HG03196 (cell line): ENCODE results near the gene STAG3.
"Not testable (repeated sequence)": the region's sequence is repeated elsewhere in the genome, so short reads cannot be mapped to it uniquely, and the experiment has no call there.

Experiments
- ATAC-seq: cut with Tn5 transposase; IDR thresholded peaks from one replicate; pipeline ENCODE4 v1.9.1; 2021; ENCODE audit not compliant: unreplicated experiment

The STAG3 gene

DNA sequence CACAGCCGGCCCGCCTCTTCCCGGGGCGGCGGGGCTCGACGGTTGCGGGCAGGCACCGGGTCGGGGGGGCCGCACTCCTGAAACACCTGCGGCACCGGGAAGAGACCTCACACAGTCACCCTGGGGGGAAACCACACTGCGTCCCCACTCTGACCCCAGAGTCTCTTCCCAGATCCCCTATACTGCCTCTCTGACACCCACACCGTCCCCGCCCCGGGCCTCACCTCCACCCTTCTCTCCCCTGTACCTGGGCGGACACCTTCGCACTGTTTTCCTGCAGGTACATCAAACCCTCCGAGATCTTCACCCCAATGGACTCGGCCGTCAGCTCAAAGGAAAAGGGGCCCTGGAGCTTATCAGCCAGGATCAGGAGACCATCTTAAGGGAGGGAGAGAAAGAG lies 5.9 kb upstream of the STAG3 start:
- ATAC-seq = no peak

DNA sequence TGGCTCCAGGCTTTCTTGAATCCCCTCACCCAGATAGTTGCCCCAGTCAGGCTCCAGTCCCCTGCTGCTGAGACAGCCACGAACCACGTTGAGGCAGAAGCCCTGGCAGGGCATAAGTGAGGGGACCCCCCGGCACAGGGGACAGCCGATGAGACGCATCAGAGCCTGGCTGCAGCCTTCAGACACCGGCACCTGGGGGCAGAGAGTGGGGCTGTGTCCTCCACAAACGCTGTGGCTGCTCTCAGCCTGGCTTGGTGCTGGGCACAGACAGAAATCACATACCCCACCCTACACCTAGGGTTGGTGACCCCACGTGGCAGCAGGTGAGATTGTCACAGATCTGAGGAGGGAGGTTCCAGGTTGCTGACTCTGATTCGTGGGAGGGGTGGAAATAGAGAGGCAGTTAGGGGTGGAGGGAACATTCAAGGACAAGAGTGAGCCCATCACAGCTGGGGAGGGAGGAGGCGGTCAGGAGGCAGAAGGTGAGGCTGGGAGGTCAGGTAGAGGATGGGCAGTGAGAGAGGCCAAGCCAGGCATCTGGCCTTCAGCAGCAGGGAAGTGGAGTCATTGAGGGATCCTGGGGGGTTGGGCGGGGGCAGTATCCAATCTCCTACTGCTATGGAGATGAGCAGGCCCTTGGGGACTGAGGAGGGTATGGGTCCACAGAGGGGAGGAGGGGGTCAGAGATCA lies 3.8 kb upstream of the STAG3 start:
- ATAC-seq = no peak

DNA sequence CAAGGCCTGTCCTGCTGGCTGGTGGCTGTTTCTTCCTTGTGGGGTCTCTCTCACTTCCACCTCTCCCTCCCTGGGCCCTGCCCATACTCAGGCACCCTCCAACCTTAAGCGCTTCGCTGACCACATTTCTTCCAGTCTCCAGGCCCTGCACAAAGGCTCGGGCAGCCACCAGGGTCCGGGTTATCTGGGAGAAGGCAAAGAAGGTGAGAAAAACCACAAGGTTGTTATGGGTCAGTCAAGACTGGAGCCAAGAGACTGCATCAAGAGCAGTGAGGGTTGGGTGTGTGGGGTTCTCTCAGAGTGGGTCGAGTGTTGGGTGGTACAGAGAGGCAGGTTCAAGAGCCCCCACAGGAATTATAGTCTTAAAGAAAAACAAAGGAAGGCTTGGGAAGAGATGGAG lies 3.1 kb upstream of the STAG3 start:
- no peak for ATAC-seq

DNA sequence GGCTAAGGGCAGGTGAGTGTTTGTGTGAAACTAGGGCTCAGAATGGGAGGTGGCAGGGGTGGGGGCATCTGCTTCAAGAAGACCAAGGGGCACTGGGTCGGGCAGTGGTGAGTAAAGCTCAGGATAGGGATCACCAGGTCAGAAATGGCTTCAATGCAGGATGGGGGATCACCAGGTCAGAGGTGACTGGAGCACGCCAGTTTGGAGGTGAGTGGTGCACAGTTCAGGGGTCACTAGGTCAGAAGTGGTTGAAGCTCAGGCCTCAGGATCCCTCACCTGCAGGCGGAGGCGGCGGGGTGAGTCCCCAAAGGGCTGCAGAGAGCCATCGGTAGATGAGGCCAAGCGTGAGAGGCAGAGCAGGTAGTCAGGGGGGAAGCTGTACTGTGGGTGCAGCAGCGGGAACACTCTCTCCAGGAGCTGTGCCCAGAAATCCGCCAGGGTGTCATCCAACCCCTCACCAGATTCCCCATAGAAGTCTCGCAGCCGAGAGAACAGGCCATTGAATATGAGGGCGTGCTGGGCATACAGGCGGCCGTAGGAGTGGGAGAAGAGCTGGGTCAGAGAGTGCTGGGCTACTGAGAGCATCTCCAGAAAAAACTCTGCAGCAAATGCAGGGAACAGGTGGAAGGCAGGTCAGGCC lies 2.3 kb upstream of the STAG3 start:
- ATAC-seq = no peak

DNA sequence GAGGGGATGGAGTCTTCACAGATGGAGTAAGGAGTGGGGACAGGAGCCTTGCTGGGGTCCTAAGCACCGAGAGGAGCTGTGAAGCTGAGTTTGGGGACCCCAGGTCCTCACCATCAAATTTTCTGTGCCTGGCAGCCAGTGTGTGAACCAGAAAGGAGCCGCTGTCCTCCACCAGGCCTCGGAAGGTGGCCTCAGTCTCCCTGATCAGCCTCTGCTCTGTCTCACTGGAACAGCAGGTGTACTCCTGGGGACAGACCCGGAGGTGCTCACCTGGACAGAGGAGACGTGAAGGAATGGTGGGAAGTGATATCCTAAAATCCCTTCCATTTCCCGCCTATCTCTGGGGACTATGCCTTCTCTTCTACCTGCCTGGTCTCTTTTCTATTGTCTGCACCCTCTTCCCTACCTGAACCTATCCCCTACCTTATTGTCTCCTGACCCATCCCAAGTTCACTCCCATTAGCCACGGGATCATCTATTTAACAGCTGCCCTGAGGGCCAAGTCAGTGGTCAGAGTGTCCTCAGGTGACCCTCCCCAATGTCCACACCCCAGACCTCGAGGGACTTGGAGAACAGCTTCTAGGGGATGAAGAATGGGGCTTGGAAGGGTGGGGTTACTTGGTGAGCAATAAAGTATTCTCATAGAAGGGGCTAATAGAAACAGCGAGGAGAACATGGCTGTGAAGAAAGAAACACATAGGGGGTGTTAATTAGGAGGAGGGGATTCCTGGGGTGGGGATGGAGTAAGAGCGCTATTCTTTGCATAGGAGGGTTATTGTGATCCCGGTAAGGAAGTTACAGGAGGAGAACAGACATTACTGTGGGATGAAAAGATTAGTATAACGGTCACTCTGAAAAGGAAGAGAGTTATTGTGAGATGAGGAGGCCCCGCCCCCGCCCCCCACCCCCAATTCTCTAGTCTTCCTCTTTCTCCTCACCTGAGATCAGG lies 1.3 kb upstream of the STAG3 start:
- no peak for ATAC-seq

DNA sequence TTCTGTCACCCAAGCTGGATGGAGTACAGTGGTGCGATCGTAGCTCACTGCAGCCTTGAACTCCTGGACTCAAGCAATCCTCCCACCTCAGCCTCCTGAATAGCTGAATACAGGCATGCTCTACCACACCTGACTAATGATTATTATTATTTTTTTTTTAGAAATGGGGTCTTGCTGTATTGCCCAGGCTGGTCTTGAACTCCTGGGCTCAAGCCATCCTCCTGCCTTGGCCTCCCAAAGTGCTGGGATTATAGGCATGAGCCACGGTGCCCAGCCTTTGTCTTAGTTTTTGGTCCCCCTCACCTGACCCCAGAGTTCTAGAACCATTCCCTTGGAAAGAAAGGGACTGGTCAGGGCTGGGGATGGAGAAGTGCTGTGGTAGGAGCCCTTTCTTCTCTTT lies 2.4 kb downstream of the STAG3 start:
- not testable (repeated sequence) for ATAC-seq

DNA sequence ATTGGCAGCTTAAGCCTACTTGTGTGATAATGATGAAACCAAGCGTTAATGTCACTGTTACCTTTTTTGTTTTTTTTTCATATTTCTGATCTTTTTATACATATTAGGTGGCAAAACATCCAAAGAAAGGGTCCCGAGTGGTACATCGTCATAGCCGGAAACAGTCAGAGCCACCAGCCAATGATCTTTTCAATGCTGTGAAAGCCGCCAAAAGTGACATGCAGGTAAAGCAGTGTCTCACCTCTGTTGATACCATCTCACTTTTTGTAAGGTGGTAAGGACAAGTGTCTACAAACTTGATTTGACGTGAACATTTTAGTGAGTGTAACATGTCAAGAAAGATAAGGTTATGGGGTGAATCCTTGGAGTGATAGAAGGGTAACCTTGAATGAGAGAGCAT lies 4.9 kb downstream of the STAG3 start:
- ATAC-seq = not testable (repeated sequence)

DNA sequence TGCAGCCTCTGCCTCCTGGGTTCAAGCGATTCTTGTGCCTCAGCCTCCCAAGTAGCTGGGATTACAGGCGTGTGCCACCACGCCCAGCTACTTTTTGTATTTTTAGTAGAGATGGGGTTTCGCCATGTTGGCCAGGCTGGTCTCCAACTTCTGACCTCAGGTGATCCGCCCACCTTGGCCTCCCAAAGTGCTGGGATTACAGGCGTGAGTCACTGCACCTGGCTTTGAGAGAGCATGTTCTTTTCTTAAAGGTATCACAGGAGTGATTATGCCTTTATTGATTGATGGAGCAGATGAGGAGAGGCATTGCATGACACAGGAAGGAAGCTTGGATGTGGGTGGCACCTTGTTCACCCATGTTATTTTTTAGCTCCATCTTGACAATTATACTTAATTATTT lies 5.4 kb downstream of the STAG3 start:
- not testable (repeated sequence) for ATAC-seq

DNA sequence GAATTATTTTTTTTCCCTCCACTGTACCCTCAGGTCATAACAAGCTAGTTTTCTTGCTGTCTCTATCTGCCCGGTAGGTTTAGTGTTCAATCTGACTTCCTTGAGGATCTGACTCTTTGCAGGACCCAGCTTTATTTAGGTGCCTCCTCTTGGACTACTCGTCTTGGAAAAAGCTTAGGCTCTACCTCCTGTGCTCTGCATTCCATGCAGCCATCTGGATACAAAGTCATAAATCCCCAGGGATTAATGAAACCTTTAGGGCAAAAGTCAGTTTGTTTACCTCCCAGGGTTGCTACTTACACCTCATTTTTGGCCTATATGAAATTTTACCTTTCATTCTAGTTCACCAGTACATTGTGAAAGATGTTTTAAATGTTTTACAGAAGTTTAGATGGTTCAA lies 8.0 kb downstream of the STAG3 start:
- no peak for ATAC-seq

DNA sequence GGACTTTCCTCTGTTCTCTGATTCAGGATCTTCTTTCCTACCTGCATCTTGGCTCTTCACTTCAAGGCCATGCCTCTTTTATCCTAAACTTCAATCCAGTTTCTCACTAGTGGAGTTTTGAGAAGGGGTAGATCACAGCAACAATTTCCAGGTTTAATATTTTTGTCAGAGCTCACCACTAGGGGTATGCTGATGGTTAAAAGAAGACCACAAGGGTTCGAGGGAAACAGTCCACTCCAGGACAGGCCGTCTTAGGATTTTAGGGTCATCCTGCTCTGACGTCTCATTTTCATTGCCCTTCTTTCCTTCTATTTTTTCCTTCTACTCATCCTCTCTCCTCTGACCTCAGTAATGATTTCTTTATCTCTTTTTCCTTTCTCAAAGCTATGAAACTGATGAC lies 11.3 kb downstream of the STAG3 start:
- no peak for ATAC-seq

DNA sequence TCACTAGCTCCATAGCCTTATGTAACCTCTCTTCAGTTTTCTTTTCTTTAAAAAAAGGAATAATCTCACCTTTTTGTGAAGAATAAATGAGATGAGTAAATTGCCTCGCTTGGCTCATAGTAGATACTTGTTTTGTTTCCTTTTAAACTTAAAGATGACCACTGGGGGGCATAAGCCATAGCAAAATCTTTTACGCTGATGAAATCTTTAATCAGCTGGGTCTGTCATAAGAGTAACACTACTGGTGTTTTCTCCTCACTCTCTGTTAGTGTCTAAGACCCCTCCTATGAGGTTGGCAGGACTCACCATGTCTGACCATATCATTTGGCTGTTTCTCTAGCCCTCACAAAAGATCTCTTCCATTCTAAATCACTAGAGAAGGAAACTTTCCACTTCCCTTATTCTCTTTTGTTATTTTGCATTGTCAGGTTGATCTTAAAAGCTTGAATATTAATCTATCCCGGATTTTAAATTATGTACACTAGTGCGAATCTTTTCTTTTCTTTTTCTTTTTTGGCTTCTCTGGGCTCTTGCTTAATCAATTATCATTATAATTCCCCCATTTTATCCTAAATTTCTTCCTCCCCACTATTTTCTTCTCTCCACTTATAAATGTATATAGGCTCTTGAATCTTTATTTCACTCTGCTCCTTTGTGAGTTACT lies 12.5 kb downstream of the STAG3 start:
- ATAC-seq = no peak

DNA sequence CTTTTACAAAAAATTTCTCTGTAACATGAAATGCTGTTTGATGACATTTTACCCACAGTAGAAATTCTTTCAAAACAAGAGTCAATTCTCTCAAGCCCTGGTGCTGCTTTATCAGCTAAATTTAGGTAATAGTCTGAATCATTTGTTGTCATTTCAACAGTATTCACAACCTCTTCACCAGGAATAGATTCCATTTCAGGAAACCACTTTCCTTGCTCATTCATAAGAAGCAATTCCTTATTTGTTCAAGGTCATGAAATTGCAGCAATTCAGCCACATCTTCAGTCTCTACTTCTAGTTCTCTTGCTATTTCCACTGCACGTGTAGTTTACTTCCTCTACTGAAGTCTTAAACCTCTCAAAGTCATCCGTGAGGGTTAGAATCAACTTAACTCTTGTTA lies 14.1 kb downstream of the STAG3 start:
- ATAC-seq = no peak

DNA sequence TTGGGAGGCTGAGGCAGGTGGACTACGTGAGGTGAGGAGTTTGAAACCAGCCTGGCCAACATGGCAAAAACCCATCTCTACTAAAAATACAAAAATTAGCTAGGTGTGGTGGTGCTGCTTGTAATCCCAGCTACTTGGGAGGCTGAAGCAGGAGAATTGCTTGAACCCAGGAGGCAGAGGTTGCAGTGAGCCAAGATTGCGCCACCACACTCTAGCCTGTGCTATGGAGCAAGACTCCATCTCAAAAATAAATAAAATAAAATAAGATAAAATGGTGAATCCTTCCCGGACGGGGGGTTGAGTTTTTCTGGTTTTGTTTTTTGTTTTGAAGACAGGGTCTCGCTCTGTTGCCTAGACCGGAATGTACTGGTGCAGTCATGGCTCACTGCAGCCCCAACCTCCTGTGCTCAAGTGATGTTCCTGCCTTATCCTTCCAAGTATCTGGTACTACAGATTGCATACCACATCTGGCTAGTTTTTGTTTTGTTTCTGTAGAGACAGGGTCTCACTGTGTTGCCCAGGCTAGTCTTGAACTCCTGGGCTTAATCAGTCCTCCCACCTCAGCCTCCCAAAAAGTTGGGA lies 14.7 kb downstream of the STAG3 start:
- ATAC-seq = not testable (repeated sequence)

DNA sequence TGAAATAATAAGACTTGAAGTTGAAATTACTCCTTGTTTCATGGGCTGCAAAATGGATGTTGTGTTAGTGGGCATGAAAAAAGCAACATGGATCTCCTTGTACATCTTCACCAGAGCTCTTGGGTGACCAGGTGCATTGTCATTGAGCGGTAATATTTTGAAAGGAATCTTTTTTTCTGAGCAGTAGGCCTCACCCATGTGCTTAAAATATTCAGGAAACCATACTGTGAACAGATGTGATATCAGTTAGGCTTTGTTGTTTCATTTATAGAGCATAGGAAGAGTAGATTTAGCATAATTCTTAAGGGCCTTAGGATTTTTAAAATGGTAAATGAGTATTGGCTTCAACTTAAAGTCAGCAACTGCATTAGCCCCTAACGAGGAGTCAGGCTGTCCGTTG lies 15.3 kb downstream of the STAG3 start:
- ATAC-seq = no peak

DNA sequence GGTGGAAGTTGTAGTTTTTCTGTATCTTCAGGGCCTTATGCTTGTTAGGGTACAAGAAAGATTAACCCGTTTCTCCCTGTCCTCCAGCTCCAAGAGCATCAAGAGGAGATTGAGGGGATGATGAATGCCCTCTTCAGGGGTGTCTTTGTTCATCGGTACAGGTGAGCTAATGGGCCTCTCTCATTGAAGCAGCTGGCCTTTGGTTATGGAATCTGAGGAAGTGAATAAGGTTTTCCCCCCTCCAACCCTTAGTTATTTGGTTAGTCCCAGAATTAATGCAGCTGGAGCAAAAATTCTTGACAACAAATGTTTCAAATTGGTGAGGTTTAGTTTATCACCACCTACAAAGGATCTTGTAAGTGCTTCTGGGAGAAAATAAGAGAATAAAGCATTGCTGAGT lies 17.5 kb downstream of the STAG3 start:
- no peak for ATAC-seq

DNA sequence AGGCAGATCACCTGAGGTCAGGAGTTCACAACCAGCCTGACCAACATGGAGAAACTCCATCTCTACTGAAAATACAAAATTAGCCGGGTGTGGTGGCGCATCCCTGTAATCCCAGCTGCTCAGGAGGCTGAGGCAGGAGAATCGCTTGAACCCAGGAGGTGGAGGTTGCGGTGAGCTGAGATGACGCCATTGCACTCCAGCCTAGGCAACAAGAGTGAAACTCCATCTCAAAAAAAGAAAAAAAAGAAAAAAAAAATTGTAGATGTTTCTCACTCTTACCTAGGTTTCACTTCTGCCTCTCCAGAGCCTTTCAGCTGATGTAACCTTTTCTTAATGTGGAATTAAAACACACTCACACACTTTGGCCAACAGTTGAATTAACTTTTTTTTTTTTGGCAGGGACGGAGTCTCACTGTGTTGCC lies 18.2 kb downstream of the STAG3 start:
- ATAC-seq = not testable (repeated sequence)

DNA sequence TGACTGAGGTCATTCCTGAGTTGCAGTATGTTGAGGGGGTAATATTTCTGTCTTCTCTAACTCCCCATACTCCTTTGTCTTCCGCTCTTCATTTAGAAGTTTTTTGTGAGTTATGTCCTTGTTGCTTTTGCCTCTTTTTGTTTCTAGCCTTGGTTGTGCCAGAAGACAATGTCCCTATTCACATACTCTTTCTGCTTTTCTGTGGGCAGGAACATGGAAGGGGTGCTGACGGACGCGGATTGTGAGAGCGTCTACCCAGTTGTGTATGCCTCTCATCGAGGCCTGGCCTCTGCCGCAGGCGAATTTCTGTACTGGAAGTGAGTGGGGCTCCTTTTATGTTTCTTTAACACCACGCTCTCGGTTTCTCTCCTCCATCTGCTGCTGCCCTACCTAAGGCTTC lies 20.5 kb downstream of the STAG3 start:
- no peak for ATAC-seq

DNA sequence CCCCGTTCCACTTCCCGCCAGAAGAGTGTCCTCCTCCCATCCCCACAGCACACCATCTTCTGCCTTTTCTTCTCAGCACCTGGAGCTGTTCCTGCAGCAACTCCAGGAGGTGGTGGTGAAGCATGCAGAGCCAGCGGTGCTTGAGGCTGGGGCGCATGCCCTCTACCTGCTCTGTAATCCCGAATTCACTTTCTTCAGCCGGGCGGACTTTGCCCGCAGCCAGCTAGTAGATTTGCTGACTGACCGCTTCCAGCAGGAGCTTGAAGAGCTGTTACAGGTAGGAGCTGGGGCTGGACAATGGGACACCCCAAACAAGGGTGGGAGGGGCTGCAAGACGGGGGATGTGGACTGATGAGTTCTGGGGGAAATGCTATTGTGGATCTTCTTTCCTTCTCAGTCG lies 23.0 kb downstream of the STAG3 start:
- no peak for ATAC-seq

DNA sequence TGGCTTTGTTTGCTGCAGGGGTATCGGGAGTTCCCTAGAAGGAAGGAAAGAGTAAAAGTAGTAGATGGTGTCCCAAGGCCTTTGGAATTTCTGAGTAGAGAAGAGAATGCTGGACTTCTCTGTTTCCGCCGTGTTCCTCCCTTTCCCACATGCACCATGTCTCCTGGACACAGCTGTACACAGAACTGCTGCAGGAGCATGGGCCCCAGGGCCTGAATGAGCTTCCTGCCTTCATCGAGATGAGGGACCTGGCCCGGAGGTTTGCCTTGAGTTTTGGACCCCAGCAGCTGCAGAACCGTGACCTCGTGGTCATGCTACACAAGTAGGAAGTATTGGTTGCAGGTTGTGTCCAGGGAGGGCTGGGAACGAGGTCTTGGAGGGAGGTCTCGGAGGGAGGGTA lies 26.7 kb downstream of the STAG3 start:
- ATAC-seq = no peak

DNA sequence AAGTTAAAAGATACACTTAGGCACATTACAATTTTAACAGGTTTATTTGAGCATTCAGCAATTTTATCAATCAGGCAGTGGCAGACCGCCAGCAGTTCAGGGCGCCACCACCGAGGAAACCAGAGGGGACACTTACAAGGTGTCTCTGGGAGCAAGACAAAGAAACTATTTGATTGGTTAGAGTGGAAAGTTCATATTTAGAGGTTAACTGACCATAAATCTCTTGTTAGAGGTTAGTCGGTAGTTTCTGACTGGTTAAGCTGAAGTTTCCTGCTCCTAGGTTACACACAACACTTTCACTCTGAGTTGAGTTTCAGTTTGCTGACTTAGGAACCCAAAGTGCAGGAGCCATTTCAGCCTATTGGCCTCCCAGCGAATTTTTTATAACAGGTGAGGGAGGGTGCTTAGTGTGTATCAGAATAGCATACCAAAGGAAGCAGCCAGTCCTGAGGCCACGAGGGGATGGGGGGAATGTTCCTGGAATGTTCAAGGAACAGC lies 31.2 kb downstream of the STAG3 start:
- ATAC-seq = peak; percentile 54

DNA sequence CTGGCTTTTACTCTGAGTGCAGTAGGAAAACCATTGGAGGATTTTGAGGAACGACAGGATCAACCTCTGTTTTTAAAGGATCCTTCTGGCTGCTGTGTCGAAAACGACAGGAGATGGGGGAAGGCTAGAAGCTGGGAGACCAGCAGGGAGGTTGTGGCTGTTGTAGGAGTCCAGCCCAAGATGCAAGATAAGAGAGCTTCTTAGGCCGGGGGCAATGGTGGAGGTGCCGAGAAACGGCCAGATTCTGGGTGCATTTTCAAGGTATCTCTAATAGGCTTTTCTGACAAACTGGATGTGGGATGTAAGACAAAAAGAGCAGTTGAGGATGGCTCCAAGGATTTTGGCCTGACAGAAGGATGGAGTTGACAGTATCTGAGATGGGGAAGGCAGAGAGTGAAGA lies 31.8 kb downstream of the STAG3 start:
- no peak for ATAC-seq
